PC-9 (cell line): ENCODE measurements around the gene AHNAK. TPM values are rescaled to one million over a fixed set of nuclear protein-coding genes. Genes with fewer than 3 reads are reported as not detected.

Experiments used
- BruUV-seq: library from RNA; stranded (reverse); fragments of 400-500 nt; replicated peaks from 2 replicates; lab custom pipeline; 2021; lab: Mats Ljungman, UMichigan
- CTCF ChIA-PET: fragments of 300-600 bp; sonication (Branson Sonifier 250); formaldehyde crosslinking; loops from one replicate; lab custom pipeline; 2022; ENCODE audit warnings: antibody characterized with exemption; lab: Charles Lee
- POLR2A ChIA-PET: fragments of 300-600 bp; sonication (Branson Sonifier 250); formaldehyde crosslinking; loops from one replicate; lab custom pipeline; 2022; ENCODE audit warnings: antibody characterized with exemption; ENCODE audit not compliant: unreplicated experiment; lab: Charles Lee
- DNase-seq, 2 experiments: peaks; one replicate each; pipeline versions ENCODE4 v3.0.0 to v3.0.0-alpha.2; 2015 to 2022; ENCODE audit warnings: mixed read lengths in 1 of 2
- H2AFZ ChIP-seq: fragments of 200-600 bp; sonication (generic); 2 replicates; pipeline ENCODE4 v1.8.1; 2017; ENCODE audit warnings: antibody characterized with exemption
- H3F3A ChIP-seq: fragments of 200-600 bp; sonication (generic); 2 replicates; pipeline ENCODE4 v1.8.1; 2017; ENCODE audit warnings: antibody characterized with exemption, mild to moderate bottlenecking, low read depth; ENCODE audit not compliant: insufficient read depth
- H3K27ac ChIP-seq: fragments of 200-600 bp; sonication (generic); 2 replicates; pipeline ENCODE4 v1.6.1; 2016; ENCODE audit warnings: mixed run types
- H3K27me3 ChIP-seq: fragments of 200-600 bp; sonication (generic); 2 replicates; pipeline ENCODE4 v1.6.1; 2016; ENCODE audit warnings: low read depth, mixed run types; ENCODE audit not compliant: insufficient read depth
- H3K36me3 ChIP-seq: fragments of 200-600 bp; sonication (generic); 2 replicates; pipeline ENCODE4 v1.6.1; 2016; ENCODE audit warnings: low read depth, mixed run types
- H3K4me1 ChIP-seq: fragments of 200-600 bp; sonication (generic); replicated peaks from 2 replicates; pipeline ENCODE4 v1.6.1; 2016; ENCODE audit warnings: mixed run types; ENCODE audit not compliant: insufficient read depth
- H3K4me2 ChIP-seq: fragments of 200-600 bp; sonication (generic); 2 replicates; pipeline ENCODE4 v1.6.1; 2017; ENCODE audit warnings: mixed run types
- H3K4me3 ChIP-seq: fragments of 200-600 bp; sonication (generic); 2 replicates; pipeline ENCODE4 v1.6.1; 2016; ENCODE audit warnings: mixed run types
- H3K79me2 ChIP-seq: fragments of 200-600 bp; sonication (generic); 2 replicates; pipeline ENCODE4 v1.6.1; 2017; ENCODE audit warnings: low read depth, mixed run types
- H3K9me2 ChIP-seq: fragments of 200-600 bp; sonication (generic); 2 replicates; pipeline ENCODE4 v1.8.1; 2017; ENCODE audit warnings: mild to moderate bottlenecking; ENCODE audit not compliant: insufficient read depth
- H3K9me3 ChIP-seq: fragments of 200-600 bp; sonication (generic); 2 replicates; pipeline ENCODE4 v1.8.1; 2016; ENCODE audit warnings: low read depth; ENCODE audit not compliant: insufficient read depth
- H4K20me1 ChIP-seq: fragments of 200-600 bp; sonication (generic); 2 replicates; pipeline ENCODE4 v1.8.1; 2017; ENCODE audit not compliant: insufficient read depth
- CTCF ChIP-seq: fragments of 200-600 bp; sonication (generic); conservative IDR thresholded peaks from 2 replicates; pipeline ENCODE4 v1.6.1; 2017; ENCODE audit warnings: mixed run types, antibody characterized with exemption, mild to moderate bottlenecking, moderate library complexity
- EZH2 ChIP-seq: fragments of 200-600 bp; sonication (generic); IDR thresholded peaks from 2 replicates; pipeline ENCODE4 v1.8.0; 2017; ENCODE audit warnings: antibody characterized with exemption, low read depth
- intact Hi-C: fragments of 100-400 bp; cut with micrococcal nuclease; formaldehyde crosslinking; loops from one replicate; pipeline ENCODE4 v1.10.0; 2022; ENCODE audit not compliant: unreplicated experiment
- total RNA-seq: library from RNA; stranded (reverse); gene quantifications from 2 replicates; pipeline ENCODE4 v1.2.3, GENCODE V29; 2021

AHNAK gene
- total RNA-seq, 1 experiment from 2014 or later = 632 TPM

DNA sequence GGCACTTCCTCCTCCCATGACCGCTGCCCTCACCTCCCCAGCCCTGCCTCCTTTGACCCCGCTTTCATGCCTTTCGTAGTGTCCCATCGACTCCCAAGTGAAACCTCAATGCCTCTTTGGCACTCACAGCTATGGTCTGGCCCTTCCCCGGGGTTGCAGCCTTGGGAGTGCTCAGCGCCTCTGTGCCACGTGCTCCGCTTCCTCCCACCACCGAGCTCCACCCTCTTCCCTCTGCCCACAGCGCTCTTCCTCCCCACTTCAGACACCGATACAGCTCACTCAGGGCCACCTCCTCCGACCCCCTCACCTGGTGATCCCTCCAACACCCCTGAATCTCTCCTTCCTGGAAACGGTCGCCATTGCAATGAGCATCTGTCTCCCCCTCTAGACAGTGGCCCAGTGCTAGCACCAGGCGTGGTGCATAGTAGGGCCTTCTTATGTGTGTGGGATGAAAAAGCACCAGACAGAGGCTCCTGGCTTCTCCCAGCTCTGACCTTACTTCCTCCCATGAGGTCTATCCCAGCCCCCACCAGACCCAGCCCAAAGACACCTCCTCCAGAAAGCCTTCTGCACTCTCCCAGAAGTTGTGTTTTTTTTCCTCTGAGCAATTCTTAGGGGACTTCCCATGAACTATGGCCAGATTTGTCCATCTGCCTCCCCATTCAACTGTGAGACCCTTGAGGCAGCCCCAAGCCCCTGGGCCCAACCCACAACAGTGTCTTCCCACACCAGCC lies 144.2 kb downstream of the AHNAK start:
- no peak overlapping the region for H3K4me2 ChIP-seq
- no TSS peak for BruUV-seq
- no peak for TF ChIP-seq EZH2
- TF ChIP-seq CTCF = no peak
- no peaks in the 10 kb centered on the region for H3K79me2 ChIP-seq
- ChIA-PET POLR2A (interaction anchor here (0.9 kb wide), 1 partner anchor 439 kb away, joined by 5 read pairs; no protein-coding TSS in a partner anchor), CTCF (no interaction called here)
- no peaks in the 10 kb centered on the region for H4K20me1 ChIP-seq
- no peak overlapping the region for H2AFZ ChIP-seq
- H3K4me3 ChIP-seq = no peak overlapping the region
- H3K9me3 ChIP-seq = no peaks in the 10 kb centered on the region
- no peaks in the 10 kb centered on the region for H3K4me1 ChIP-seq
- no peaks in the 10 kb centered on the region for H3K36me3 ChIP-seq
- DNase-seq = no peak
- no peaks in the 10 kb centered on the region for H3K27me3 ChIP-seq
- H3K27ac ChIP-seq = no peak overlapping the region
- no peaks in the 10 kb centered on the region for H3F3A ChIP-seq
- intact Hi-C loops = no loop called here
- H3K9me2 ChIP-seq = no peaks in the 10 kb centered on the region

DNA sequence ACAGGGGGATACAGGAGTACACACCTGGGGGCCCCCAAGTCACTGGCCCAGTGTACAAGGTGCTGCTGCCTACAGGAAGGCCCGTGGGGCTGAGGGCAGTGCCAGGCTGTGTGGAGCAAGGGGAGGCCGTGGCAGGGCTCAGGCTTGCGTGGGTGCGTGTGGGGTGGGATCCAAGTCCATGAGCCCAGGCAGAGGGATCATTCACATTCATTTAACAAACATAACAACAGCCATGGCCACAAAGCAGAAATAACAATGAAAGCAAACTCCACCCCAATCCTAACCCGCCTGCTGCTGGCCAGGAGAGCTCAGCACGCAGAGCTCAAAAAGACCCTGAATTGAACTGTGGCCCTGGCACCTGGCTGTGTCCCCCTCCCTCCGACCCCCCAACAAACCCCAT lies 144.8 kb downstream of the AHNAK start:
- no peaks in the 10 kb centered on the region for H3K27me3 ChIP-seq
- no peaks in the 10 kb centered on the region for H4K20me1 ChIP-seq
- BruUV-seq = no TSS peak
- CTCF ChIA-PET = no interaction called here
- H3K4me1 ChIP-seq = no peaks in the 10 kb centered on the region
- H3K4me3 ChIP-seq = no peak overlapping the region
- no peaks in the 10 kb centered on the region for H3K9me3 ChIP-seq
- no peaks in the 10 kb centered on the region for H3K9me2 ChIP-seq
- no peaks in the 10 kb centered on the region for H3K36me3 ChIP-seq
- POLR2A ChIA-PET = interaction anchor here (0.7 to 0.9 kb wide), 2 partner anchors 154 to 439 kb away, joined by 5 to 6 read pairs; no protein-coding TSS in a partner anchor
- no peak overlapping the region for H3K4me2 ChIP-seq
- H2AFZ ChIP-seq = no peak overlapping the region
- intact Hi-C loops = no loop called here
- H3K27ac ChIP-seq = no peak overlapping the region
- DNase-seq = no peak
- H3K79me2 ChIP-seq = no peaks in the 10 kb centered on the region
- no peaks in the 10 kb centered on the region for H3F3A ChIP-seq
- TF ChIP-seq CTCF = no peak
- no peak for TF ChIP-seq EZH2

GRCh38 chr11:62401356-62401755 lies 145.2 kb downstream of the AHNAK start:
- no TSS peak for BruUV-seq
- DNase-seq = no peak
- Histone ChIP-seq H3K27ac (no peak overlapping the region), H3K27me3 (no peaks in the 10 kb centered on the region), H3K4me3 (no peak overlapping the region), H3K36me3 (no peaks in the 10 kb centered on the region), H2AFZ (no peak overlapping the region), H3K4me2 (no peak overlapping the region), H3K9me3 (no peaks in the 10 kb centered on the region), H3K79me2 (no peaks in the 10 kb centered on the region), H4K20me1 (no peaks in the 10 kb centered on the region), H3F3A (no peaks in the 10 kb centered on the region), H3K9me2 (no peaks in the 10 kb centered on the region), H3K4me1 (0 out of 2 replicates have a peak, but pooled peaks cover under 1% of the 10 kb centered on the region)
- ChIA-PET CTCF (interaction anchor here (0.6 kb wide), 1 partner anchor 8 kb away, joined by 3 read pairs; no protein-coding TSS in a partner anchor), POLR2A (interaction anchor here (0.7 to 0.9 kb wide), 2 partner anchors 155 to 440 kb away, joined by 5 to 6 read pairs; no protein-coding TSS in a partner anchor)
- TF ChIP-seq CTCF (no peak), EZH2 (no peak)
- intact Hi-C loops = no loop called here
